Colonic mucosa (tissue), 4 donors: Measurements from ENCODE around the gene CORO2B. TPM values are rescaled to one million over a fixed set of nuclear protein-coding genes. Genes with fewer than 3 reads are reported as not detected.
A peak's percentile ranks its signal among the peaks of the same experiment; 100 is the strongest.

Experiments used
- DNase-seq: peaks from one replicate; pipeline ENCODE4 v3.0.0-alpha.2; 2020
- H3K27ac ChIP-seq: fragments of 200-600 bp; one replicate; pipeline ENCODE4 v1.8.0; 2021
- H3K27me3 ChIP-seq: fragments of 200-600 bp; one replicate; pipeline ENCODE4 v1.8.0; 2021
- H3K36me3 ChIP-seq: fragments of 200-600 bp; one replicate; pipeline ENCODE4 v1.8.0; 2021
- H3K4me1 ChIP-seq: fragments of 200-600 bp; one replicate; pipeline ENCODE4 v1.8.0; 2021; ENCODE audit warnings: mild to moderate bottlenecking
- H3K4me3 ChIP-seq: fragments of 200-600 bp; one replicate; pipeline ENCODE4 v1.8.0; 2021
- H3K9ac ChIP-seq, 2 donors: one replicate each; pipeline ENCODE4 v1.7.0; 2013; ENCODE audit warnings: control low read depth in 2 of 2, low read depth in 2 of 2, low read length in 2 of 2
- H3K9me3 ChIP-seq: fragments of 200-600 bp; one replicate; pipeline ENCODE4 v1.8.0; 2021
- intact Hi-C: fragments of 100-400 bp; cut with DNase I; formaldehyde crosslinking; loops from one replicate; pipeline ENCODE4 v1.14.1; 2022
- total RNA-seq, 2 donors: library from RNA; stranded (reverse); fragmentation: NEBNext Ultra II Directional in 1 of 2; extraction: Animal tissue kit (Norgen Biotek cat#: 25700) in 1 of 2; gene quantifications; one replicate each; pipeline ENCODE4 v1.2.1, GENCODE V29; 2021
- TF ChIP-seq, protein P1 (sequence below): fragments of 200-600 bp; IDR thresholded peaks from one replicate; pipeline ENCODE4 v1.8.0; 2022; ENCODE audit warnings: antibody characterized with exemption, mild to moderate bottlenecking
- donor health status: healthy.
- donor health status: DM: no; HTN: no; CAD: no.
- donor health status: DM: no; HTN: no; CAD: no.

The CORO2B gene
- total RNA-seq, 2 donors from 2014 or later: 0.77 to 1.2 TPM

DNA sequence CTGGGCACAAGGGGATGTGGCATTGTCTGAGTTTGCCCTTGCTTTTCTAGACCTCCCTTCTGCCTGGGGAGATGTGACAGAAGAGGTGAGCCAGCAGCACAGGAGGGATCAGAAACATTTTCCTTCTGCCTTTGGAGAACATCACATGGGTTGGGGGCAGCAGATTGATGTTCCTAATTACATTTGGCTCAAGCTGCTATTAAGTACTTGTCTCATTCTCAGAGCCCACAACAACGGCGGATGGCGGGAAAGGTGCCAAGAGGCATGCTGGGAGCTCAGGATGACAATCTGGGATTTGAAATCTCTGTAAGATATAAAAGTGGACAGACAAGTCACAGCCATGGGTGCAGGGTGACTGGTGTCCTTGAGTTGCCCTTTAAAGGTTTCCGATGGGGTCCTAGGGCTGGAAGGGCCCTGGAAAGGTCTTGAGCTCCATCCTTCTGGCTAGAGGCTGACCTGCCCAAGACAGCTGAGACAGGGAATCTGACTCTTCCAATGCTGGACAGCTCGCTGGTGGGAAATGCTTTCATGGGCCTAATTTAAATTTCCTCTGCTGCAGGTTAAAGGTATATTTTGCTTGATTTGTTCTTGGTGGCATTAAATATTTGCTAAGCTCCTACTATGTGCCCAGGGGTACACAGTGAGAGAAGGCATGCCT lies 2.4 kb upstream of the CORO2B start:
- no peak overlapping the region for H3K27ac ChIP-seq
- no peak overlapping the region for H3K4me3 ChIP-seq
- no peak for DNase-seq
- intact Hi-C loops: loop anchor here (5.0 kb wide), 1 partner anchor 96 kb away; no protein-coding TSS in a partner anchor
- no peaks in the 10 kb centered on the region for H3K9me3 ChIP-seq
- H3K36me3 ChIP-seq: no peaks in the 10 kb centered on the region
- H3K9ac ChIP-seq: peak overlapping the region in 1 of 2 donors; percentile 1
- H3K4me1 ChIP-seq: peaks cover 5% of the 10 kb centered on the region
- TF ChIP-seq, protein P1, sequence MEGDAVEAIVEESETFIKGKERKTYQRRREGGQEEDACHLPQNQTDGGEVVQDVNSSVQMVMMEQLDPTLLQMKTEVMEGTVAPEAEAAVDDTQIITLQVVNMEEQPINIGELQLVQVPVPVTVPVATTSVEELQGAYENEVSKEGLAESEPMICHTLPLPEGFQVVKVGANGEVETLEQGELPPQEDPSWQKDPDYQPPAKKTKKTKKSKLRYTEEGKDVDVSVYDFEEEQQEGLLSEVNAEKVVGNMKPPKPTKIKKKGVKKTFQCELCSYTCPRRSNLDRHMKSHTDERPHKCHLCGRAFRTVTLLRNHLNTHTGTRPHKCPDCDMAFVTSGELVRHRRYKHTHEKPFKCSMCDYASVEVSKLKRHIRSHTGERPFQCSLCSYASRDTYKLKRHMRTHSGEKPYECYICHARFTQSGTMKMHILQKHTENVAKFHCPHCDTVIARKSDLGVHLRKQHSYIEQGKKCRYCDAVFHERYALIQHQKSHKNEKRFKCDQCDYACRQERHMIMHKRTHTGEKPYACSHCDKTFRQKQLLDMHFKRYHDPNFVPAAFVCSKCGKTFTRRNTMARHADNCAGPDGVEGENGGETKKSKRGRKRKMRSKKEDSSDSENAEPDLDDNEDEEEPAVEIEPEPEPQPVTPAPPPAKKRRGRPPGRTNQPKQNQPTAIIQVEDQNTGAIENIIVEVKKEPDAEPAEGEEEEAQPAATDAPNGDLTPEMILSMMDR: no peak
- H3K27me3 ChIP-seq: peaks cover 22% of the 10 kb centered on the region

DNA sequence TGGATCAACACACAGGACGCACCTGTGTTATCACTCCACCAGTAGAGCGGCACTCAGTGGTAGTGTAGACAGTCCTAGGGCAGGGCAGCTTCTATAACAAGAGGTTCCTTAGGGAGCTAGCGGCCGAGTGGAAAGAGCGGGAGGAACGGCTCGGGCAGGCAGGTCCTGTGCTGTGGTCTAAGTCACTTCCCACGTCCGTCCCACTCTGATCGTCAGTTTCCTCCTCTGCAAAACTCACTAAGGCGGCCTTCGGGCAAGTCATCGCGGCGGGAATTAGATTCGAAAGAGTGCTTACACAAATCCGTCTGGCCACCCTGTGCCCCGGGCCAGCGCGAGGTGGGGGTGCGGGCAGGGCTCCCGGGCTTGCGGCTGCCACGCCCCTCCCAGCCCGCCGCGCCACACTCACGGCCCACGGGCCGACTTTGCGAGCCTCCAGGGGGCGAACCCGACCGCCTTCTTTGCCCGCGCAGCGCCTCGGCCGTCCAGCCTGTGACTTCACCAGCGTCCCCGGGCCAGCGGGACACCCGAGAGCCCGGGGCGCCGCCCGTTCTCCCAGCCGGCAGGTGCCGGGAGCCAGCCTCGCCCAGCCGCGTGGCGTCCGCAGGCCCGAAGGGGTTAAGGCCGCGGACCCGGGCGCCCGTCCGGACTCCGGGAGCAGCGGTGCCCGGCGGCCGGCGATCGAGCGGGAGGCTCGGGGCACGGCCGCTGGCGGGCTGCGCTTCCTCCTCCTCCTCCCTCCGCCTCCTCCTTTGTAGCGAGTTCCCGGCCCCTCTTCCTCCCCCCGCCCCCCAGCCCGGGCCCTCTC lies 416 bp upstream of the CORO2B start:
- Histone ChIP-seq H3K27ac (no peak overlapping the region), H3K4me3 (peak overlapping the region; percentile 50), H3K36me3 (no peaks in the 10 kb centered on the region), H3K9ac (peak overlapping the region in 1 of 2 donors; percentile 56), H3K4me1 (peaks cover 5% of the 10 kb centered on the region), H3K9me3 (no peaks in the 10 kb centered on the region), H3K27me3 (peaks cover 22% of the 10 kb centered on the region)
- TF ChIP-seq, protein P1: no peak
- peak; percentile 42 for DNase-seq
- intact Hi-C loops: loop anchor here (5.0 kb wide), 1 partner anchor 94 kb away; no protein-coding TSS in a partner anchor

DNA sequence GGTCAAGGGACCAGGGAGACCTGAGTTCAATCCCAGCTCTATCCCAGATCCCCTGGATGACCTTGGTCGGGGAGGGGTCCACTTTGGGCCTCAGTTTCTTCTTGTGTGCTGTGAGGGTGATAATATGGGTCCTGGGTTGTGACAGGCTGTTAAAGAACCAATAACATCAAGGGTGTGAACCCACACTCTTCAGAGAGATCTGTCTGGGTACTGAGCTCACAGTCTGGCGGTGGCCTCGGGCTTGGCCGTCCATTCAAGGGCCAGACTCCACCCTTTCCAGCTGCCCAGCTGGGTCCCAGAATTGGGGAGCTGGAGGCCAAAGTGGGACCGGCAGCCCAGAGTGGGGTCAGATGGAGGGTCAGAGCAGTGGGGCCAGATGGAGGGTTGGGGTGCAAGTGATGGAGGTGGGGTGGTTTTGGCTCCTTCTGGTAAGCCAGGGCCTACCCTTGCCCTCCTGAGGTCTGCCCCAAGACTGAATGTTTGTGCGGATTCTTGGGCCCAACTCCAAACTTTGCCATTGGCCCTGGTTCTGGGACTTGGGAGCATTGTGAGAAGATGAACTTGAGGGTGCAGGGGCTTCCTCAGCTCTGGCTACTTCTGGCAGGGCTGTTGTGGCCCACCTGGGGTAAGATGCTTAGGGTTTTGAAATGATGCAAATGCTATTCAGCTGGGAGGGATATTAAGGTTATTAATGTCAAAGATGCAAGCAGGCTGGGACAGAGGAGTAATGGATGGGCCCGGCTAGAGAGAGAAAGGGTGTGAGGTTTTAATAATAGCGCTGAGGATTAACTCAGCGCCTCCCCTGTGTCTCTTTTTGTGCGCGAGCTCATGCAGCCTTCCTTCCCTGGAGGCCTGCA lies 1.5 kb downstream of the CORO2B start:
- no peak for DNase-seq
- TF ChIP-seq, protein P1: no peak
- Histone ChIP-seq H3K4me1 (peaks cover 5% of the 10 kb centered on the region), H3K27ac (no peak overlapping the region), H3K4me3 (no peak overlapping the region), H3K36me3 (no peaks in the 10 kb centered on the region), H3K9me3 (no peaks in the 10 kb centered on the region), H3K27me3 (peaks cover 22% of the 10 kb centered on the region), H3K9ac (peak overlapping the region in 1 of 2 donors; percentile 12)
- intact Hi-C loops: no loop called here

DNA sequence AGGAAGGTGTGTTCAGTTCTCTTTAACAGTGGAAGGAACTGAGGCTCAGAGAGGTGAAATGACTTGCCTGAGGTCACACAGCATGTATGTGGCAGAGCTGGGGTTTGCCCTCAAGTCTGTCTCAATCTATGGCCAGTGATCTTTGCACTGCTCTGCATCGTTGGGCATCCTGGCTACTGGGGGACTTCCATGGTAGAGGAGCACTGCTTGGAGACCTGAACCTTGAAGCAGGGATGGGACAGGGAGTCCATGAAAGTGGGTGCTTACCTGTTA lies 2.0 kb downstream of the CORO2B start:
- peaks cover 5% of the 10 kb centered on the region for H3K4me1 ChIP-seq
- H3K9ac ChIP-seq: no peak overlapping the region
- peaks cover 22% of the 10 kb centered on the region for H3K27me3 ChIP-seq
- H3K36me3 ChIP-seq: no peaks in the 10 kb centered on the region
- H3K9me3 ChIP-seq: no peaks in the 10 kb centered on the region
- no peak for DNase-seq
- H3K4me3 ChIP-seq: no peak overlapping the region
- TF ChIP-seq, protein P1: no peak
- no peak overlapping the region for H3K27ac ChIP-seq
- intact Hi-C loops: no loop called here

DNA sequence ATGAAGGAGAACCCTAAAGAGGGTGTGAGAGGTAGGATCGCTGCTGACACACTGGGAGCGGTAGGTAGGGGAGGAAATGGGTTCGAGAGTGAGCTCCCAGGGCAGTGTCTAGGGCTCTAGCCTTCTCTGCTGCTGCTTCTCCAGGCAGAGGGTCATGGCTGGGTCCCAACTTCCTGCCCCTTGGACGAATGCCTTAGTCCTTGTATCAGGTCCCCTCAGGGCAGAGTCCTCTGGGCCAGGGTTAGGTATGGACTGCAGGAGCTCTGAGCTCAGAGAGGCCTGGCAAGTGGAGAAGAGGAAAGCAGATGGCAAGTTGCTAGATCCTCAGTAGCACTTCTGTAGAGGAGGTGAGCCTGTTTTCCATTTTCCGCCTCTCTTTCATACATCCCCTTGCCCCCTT lies 2.9 kb downstream of the CORO2B start:
- no peak overlapping the region for H3K4me3 ChIP-seq
- DNase-seq: no peak
- no peaks in the 10 kb centered on the region for H3K9me3 ChIP-seq

More for the DNA sequence above, 2.9 kb downstream of the CORO2B start:
- Histone ChIP-seq H3K36me3 (no peaks in the 10 kb centered on the region), H3K27me3 (peaks cover 22% of the 10 kb centered on the region), H3K4me1 (peaks cover 5% of the 10 kb centered on the region), H3K9ac (no peak overlapping the region), H3K27ac (no peak overlapping the region)
- intact Hi-C loops: no loop called here
- TF ChIP-seq, protein P1: no peak
